Fibroblast of skin of left biceps (primary cell): ENCODE measurements around the gene SMAD3.

ENCODE experiments used
- DNase-seq, 2 experiments: peaks; one replicate each; pipeline ENCODE4 v3.0.0-alpha.2; 2013; ENCODE audit warnings: low read depth in 2 of 2

Gene SMAD3

DNA sequence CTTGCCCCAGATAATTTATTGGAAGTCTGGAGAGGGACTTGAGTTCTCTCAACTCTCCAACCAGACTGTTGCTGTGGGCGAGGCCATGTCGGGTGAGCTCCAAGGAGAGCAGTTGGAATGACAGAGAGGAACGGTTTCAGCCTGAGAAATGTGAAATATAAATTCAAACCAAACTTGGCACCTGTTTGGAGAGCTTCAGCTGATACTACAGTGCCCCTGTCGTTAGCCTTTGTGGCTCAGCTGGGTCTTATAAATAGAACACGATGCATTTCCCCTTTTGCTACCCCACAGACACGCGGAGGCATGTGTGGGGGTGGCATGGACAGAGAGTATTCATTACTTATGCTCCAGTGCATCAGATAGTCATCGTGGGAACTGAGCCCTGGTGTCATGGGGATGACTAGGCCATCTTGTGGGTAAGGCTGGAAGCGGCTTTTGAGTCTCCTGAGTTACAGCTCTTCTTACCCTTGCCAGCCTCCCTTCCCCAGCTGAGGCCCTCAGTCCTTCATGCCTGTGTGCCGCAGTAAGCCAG is 15.6 kb downstream of the SMAD3 start:
- DNase-seq, result no peak

DNA sequence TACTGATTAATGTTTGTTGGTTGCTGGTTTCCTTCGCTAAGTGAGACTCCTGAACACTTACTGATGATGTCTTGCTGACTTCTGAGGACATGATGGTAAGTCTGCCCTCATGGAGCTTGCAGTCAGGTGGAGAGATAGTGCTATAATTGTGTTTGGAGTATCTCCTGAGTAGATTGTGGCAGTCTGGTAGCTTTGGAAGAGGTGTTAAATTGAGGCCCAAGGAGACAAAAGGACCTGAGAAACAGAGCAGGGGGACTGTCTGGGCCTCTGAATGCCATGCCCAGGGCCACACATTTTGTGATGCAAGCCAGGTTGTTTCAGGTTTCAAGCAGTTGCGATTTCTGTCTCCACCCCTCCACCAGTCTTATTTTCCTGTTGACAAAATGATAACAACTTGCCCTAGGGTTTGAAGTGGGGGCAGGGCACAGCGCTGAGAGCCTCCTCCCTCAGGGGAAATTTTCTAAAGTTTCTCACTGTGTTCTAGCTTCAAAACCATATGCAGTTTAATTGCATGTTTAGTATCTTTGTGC is 16.7 kb downstream of the SMAD3 start:
- DNase-seq, result no peak

DNA sequence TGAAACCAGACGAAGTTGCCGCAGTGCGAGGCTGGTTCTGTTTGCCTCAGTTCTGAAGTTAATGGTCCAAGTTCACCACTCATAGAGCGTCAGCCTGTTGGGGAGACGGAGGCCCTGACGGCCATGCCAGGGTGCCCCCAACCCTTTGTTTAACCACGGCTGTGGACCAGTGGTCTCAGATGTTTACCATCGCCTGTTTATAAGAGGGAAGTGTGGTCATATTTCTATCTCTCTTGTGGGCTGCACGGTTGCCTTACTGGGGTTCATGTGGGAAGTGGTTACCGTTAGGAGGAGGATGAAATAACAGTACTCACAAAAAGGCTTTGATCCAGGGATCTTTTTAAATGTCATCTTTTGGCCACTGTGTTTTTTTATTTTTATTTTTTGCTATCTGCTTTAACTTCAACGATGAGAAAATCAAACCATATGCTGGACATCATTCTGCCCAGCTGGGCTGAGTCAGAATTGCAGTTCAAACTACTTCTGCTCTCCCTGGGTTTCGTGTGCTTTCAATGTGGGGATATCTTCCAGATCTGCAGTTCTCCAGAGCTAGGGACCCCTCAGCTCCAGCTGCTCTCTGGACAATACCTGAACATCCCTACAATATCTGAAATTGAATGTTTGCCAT is 17.8 kb downstream of the SMAD3 start:
- no peak for DNase-seq

DNA sequence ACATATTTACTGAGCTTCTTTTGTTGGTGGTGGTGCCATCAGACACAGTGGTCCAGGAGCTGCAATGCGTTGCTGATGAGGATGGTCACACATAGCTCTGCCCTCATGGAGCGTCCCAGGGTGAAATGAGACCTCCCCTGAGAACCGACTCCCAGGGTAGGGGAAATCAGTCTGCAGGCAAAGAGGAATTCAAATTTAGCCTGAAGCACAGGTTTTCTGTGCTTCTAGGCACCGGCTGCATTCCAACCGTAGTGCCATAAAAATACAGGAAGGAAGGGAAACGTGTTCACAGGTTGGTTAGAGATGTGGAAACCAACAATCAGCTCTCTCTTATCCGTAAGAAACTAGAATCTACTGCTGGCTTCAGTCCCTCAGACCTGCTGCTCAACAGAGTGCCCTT is 19.2 kb downstream of the SMAD3 start:
- no peak for DNase-seq

DNA sequence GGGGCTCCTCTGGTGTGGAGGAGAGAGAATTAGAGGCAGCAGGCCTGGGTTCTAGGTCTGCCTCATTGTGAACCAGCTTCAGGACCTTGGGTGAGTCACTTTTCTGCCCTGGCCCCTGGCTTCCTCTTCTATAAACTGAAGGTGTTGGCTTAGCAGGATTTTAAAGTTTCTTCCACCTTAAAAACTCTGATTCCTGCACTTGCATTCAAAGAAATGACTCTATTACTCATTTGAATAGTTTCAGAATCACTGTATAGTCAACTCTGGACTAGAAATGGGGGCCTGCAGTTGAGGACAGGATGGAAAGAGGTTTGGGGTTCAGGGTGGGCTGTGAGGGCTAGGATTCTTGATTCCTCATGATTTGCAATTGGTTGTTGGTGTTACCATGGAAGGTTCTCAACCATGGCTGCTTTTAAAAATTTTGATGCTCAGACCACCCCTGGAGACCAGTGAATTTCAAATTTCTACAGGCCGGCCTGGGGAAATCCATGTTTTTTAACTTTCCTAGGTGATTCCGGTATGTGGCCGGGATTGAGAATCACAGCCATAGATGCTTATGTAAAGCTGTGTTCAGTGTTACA is 19.9 kb downstream of the SMAD3 start:
- no peak for DNase-seq

DNA sequence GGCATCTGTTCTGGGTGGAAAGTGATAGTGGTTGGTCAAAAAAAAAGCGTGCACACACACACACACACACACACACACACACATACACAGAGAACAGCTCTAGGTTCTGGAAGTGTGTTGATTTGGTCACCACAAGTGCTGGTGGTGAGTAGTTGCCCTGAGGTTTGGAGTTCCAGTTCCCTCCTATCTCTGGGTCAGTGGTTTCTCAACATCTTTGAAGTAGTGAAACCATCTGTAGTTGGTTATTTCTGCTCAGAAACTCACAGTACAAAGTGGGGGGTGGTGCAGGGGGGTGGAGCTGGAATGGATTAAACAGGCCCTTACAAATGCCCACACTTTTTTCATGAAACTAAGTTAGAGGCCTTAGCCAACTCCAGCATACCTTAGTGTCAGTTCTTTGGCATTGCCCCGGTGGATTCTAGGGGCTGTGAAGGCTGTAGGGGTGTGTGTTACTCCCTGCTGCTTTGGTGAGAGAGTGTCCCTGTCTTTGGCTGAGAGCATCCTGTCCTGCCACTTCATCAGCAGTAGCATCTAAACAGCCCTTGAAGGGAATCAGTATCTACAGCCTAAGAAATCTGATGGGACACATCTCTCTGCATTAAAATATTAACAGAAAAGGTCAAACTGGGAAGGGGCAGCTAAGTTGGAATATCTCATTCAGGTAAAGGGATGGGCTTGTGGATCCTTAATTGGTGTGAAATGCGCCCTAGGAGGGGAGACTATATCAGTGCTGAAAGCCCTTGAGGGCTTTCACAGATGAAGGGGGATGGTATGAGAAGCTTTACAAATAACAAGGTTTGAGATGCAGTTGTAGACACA is 20.6 kb downstream of the SMAD3 start:
- DNase-seq, result peak; percentile 85 to 86

DNA sequence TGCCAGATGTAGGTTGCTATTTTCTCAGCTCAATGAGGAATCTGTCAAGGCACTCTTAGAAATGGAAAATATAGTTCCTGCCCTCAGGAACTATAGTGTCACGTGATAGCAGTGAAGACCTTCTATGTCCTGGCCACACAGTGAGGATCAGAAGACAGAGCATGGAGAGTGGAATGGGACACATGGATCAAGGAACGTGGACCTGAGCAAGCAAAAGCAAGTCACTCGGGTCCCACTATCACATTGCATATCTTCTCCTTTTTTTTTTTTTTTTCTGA is 21.2 kb downstream of the SMAD3 start:
- no peak for DNase-seq

DNA sequence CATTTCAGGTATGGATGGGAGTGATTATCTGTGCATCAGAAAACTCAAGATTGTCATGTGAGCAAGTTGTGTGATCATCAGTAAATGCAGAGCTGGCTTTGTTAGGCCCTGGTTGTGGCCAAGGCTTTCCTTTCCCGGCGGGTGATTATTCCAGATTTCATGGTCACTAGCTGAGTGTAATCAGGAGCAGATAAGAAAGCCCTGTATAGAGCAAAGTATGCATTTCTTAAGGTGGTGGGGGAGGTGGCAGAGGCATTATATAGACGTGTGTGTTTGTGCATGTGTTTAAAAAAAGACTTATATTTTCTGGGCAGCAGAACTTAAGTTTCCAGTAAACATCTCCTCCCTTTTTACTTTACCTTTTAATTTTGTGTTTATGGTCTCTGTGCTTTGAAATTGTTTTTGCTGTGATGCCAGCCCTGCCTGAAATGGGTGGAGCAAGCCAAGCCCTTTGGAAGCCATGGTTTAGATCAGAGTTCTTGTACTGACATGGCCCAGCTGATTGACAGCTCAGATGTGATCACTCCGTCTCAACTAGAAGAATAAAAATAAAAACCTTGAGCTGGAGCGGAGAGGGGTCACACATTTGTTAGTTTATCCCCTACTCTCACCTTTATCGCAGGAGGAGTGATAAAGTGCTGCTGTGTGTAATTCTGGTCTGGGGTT is 22.2 kb downstream of the SMAD3 start:
- DNase-seq, result no peak

DNA sequence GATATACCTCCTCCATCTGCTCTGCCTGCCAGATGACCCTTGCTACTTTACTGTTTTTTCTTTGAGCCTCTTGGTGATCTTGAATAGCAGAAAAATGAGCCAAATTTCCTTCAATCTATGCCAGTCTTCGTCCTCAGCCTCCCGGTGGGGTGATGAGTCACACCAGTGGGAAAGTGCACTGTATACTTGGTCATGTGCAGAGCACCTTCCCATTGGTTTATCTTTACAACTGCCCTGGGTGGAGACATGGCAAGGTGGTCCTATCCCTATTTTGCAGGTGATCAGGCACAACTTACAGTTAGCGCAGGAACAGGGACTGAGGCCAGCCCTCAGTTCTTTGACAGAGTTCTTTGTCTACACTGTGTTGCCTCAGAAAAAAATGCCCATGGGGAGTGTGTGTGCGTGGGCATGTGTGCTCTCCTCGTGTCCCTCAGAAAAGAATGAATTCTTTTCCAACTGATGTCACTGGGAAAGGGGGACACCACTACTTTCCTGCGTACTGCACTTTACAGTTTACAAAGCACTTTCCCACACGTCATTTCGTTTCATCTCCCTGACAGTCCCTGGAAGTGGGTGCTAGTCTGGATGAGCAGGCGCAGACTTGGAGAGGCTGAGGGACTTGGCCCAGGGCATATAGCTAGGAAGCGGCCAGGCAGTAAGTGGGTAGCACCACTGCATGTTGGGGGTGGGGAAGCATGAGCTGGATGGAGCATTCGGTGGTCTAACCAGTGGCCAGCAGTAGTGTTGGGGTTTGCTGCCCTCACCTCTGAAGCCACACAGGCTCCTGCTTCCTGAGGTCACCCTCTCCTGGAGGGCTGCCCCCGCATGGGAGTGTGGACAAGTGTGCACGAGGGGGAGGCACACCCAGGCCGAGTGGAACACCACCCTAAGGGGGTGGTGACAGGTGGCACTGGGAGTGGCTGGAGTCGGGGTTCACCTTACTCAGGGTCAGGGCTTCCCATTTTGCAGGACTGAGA is 24.1 kb downstream of the SMAD3 start:
- no peak for DNase-seq

DNA sequence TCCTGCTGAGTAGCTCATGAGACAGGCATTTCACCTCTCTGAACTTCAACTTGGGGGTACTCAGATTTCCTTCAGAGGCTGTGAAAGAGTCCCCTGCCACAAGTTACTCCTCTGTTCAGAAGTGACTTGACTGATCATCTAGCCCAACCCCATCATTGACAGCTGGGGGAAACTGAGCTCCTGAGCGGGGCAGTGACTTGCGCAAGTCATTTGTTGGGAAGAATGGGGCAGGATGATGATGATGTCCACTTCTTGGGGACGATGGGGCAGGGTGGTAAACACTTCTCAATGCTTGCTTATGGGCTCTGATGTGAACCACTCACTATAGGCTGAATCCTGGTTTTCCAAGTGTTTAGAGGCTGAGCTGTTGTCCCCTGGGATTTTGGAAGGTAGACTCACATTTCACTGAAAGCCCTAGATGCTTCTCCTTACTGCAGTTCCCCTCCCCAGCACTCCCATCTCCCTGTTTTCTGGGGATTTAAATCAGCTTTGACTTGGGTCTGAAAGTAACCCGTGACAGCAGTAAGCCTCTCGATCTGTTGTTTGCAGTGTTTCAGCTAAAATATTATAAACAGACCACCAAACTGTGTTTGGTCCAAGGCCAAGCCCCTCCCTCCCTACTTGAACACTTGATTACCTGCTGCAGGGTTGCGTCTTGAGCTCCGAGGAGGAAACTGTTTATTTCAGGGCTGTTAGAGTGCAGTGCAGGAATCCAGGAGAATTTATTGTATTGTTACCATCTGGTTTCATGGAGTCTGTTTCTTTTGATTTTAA is 25.1 kb downstream of the SMAD3 start:
- no peak for DNase-seq

DNA sequence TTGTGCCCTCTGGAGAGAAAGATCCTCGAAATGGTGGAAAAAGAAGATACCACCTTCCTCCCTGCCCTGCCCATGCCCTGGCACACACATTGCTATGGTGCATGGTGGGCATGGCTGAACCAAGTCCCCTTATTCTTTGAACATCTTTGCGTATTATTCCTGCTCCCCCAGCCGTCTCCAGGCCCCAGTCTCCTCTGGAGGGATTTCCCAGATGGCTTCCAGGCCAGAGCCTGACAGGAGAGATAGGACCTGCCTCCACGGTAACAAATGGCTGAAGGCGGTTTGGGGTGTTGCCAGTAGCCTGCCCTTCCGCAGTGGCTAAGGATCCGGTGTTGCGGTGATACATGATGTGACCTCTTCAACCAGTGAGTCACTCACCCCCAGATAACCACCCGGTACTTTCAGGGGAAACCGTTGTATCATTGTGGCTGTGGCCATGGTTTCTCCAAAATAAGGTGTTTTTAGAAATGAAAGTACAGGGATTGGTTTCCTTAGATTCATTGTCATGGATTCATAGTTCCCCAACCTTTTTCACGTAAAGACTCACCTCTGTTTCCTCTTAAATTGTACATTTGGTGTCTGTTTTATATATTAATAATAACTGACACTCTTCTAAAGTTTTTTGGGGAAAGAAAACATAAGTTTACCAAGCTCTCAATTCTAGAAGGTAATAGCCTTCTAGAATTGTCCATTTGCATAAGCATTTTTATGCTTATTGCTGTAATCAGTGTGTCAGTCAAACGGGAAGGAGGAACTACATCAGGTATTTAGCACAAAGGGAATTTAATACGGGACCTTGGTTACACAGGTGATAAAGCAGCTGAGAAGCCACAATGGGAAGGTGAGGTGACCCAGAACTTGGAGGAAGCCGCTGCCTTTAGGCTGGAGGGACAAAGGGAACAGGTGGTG is 25.9 kb downstream of the SMAD3 start:
- DNase-seq, result no peak

DNA sequence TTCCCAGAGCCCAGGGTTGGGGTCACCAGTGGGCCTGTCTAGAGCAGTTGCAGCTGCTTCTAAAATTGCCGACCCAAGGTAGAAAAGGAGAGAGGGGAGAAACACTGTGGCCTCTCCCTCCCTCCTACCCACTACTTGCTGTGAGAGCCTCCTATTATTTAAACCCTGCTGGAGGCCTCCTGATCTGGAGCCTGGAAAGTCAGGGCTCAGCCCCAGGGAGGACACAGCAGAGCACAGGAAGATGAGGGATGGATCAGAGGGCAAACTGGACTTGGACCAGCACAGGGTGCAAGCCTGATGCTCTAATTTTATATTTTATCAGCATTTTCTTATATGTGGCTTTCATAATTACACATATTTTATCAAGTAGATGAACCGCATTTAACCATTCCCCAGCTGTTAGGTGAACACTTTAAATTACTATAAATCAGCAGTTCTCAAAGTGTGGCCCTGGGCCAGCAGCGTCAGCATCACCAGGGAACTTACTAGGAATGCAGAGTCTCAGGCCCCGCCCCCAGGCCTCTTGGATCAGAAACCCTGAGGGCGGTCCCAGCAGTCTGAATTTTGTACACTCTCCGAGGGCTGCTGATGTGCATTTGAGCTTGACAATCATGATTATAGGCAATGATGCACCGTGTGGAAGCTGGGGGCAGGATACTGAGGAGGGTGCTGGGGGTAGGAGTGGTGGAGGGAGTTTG is 26.7 kb downstream of the SMAD3 start:
- DNase-seq, result no peak

DNA sequence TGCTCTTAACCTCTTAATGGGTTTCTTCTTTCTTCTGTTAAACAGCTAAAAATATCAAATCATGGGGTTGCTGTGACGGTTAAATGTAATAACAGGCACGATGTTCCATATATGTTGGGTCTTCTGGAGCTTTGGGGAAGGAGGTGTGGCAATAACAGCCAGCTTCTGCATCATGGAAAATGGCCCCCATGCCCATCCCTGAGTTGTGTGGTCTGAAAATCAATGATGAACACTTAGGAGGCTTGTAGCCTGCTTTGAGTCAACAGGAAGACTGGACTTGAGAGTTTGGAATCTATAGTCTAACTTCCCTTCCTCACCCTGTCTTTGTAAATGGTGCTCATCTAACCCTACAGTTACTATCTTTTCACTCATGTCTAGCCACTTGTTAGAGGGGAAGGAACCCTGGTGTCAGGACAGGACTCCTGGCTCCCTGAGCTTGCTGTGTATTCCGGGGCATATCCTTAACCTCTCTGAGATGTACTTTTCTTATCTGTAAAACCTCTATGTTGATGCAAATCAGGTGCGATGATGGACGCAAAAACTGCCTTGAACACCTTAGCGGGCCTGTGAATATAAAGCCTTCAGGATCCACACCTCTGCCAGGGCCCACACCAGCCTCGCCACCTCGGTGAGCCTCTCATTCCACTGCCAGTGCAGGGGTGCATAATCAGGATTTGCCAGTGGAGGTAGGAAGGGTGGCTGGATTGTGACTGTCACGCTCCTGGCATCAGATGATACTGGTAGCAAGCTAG is 27.5 kb downstream of the SMAD3 start:
- DNase-seq, result no peak

DNA sequence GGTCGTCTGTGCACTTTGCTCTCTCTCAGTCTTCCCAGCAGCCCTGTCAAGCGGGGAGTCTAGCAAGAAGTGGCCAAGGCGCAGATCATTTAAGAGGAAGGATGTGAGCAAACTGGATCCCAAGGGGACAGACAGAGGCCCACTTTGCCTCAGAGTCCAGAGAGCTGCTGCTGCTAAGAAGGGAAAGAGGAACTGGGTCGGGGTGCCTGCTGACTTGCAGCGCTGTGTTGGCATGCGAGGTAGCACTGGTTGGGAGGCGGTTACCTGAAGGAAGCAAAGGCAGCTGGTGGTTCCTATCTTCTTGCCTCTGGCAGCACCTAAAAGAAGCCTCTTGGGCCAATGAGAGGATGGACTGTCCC is 28.1 kb downstream of the SMAD3 start:
- no peak for DNase-seq

DNA sequence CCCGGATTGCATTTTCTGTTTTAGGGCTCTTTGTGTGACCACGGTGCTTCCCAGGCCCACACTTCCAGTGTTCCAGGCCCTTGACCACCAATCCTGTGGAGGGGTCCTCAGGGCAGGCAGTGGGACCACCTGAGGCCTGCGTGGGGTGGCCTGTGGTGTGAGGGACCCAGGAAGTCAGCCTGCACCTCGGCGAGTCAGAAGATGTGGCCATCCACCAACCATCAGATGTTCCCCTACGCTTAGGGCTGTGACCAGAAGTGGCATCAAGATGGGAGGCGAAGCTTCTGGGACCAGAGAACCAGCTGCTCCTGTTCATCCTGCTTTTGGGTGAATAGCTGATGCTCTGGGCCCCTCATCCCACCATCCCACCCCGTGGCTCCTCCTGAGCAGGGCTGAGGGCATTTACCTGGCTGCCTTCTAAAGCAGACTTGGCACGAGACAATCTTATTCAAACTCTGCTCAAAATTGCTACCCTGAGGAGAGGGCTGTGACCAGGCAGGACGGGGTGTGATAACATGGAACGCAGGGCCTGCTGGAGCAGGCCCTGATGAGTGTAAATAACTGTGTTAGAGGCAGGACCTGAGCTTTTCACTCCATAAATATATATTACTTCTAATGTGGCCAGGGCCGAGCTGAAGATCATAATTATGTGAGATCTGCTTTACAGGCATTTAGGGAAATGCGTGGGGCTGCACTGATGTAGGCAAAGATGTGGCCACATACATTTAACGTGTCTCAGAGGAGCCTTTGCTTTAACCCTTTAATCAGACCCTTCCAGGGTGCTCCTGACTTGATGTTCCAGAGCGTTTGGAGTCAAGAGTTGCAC is 28.8 kb downstream of the SMAD3 start:
- DNase-seq, result no peak

DNA sequence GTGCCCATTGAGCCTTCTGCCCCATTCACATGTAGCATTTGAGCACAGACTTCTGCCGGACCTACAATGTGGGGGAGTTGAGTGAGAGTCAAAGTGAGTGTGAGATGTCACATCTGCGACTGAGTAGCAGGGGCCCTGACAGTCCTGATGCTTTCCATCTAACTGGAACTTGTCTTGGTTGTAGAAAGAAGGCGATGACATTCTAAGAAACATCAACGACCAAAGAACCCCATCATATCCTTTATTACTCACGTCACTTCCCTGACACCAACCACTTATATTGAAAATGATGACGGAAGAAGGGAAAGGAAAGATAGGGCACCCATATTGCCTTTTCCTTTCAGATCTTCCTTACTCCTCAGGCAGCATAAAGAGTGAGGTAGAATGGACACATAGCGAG is 30.5 kb downstream of the SMAD3 start:
- no peak for DNase-seq
